GM12878 (cell line): ENCODE results near the gene PPP6R2. TPM values are rescaled to one million over a fixed set of nuclear protein-coding genes. Genes with fewer than 3 reads are reported as not detected.
"Not testable (repeated sequence)": the region's sequence is repeated elsewhere in the genome, so short reads cannot be mapped to it uniquely, and the experiment has no call there.

Experiments
- ATAC-seq: fragments of 200-7000 bp; cut with Tn5 transposase; 3 replicates; pipeline ENCODE4 v1.9.1; 2020; ENCODE audit warnings: mild to moderate bottlenecking, moderate library complexity
- BruUV-seq: library from RNA; stranded (reverse); fragments of 400-500 nt; replicated peaks from 2 replicates; lab custom pipeline; 2021; lab: Mats Ljungman, UMichigan
- CTCF ChIA-PET: fragments of 300-600 bp; sonication (Branson Sonifier 250); formaldehyde crosslinking; extraction: SDS; loops from one replicate; lab custom pipeline; 2021; ENCODE audit warnings: inconsistent platforms; lab: Yijun Ruan, JAX
- POLR2A ChIA-PET: fragments of 350-600 bp; formaldehyde crosslinking; extraction: SDS; loops from one replicate; lab custom pipeline; 2021; ENCODE audit warnings: inconsistent platforms; lab: Charles Lee
- RAD21 ChIA-PET: fragments of 300-600 bp; sonication (Branson Sonifier 250); formaldehyde crosslinking; loops from one replicate; lab custom pipeline; 2023; ENCODE audit warnings: antibody characterized with exemption; ENCODE audit not compliant: unreplicated experiment; lab: Charles Lee
- SMC1A ChIA-PET: fragments of 300-600 bp; sonication (Branson Sonifier 250); formaldehyde crosslinking; loops from one replicate; lab custom pipeline; 2023; ENCODE audit not compliant: unreplicated experiment, uncharacterized antibody; lab: Charles Lee
- DNase-seq: peaks from one replicate; pipeline ENCODE4 v3.0.0-alpha.2; 2011; ENCODE audit warnings: low read depth, low spot score
- FAIRE-seq: peaks from 3 replicates; lab custom pipeline; 2011; peaks lifted over from hg19 to GRCh38; lab: Jason Lieb, UNC
- H2AFZ ChIP-seq: 2 replicates; pipeline ENCODE4 v1.6.0; 2011; ENCODE audit warnings: low read depth, low read length, control low read depth; ENCODE audit not compliant: control insufficient read depth
- H3K27ac ChIP-seq: 2 replicates; pipeline ENCODE4 v1.5.1; 2011; ENCODE audit warnings: control low read depth; ENCODE audit not compliant: control insufficient read depth, insufficient read depth
- H3K27me3 ChIP-seq, 2 experiments: replicated peaks in 1 of 2; 2 replicates each; pipeline versions ENCODE4 v1.6.0 to v1.6.1; 2011; ENCODE audit warnings: low read length in 1 of 2; ENCODE audit not compliant: control insufficient read depth in 2 of 2, insufficient read depth in 2 of 2
- H3K36me3 ChIP-seq, 2 experiments: 2 replicates each; pipeline ENCODE4 v1.5.1; 2011; ENCODE audit warnings: low read length in 1 of 2; ENCODE audit not compliant: control insufficient read depth in 2 of 2, insufficient read depth in 2 of 2
- H3K4me1 ChIP-seq: 2 replicates; pipeline ENCODE4 v1.6.1; 2011; ENCODE audit warnings: mild to moderate bottlenecking, low read length, moderate library complexity, mixed read lengths; ENCODE audit not compliant: control insufficient read depth, insufficient read depth
- H3K4me2 ChIP-seq: 2 replicates; pipeline ENCODE4 v1.6.0; 2011; ENCODE audit warnings: control low read depth; ENCODE audit not compliant: control insufficient read depth, insufficient read depth
- H3K4me3 ChIP-seq: fragments of 200-600 bp; sonication (generic); 2 replicates; pipeline ENCODE4 v1.5.1; 2016
- H3K79me2 ChIP-seq: 2 replicates; pipeline ENCODE4 v1.6.0; 2011; ENCODE audit warnings: low read length; ENCODE audit not compliant: control insufficient read depth, insufficient read depth
- H3K9ac ChIP-seq: 2 replicates; pipeline ENCODE4 v1.8.0; 2011; ENCODE audit warnings: low read length, control low read depth, mixed read lengths; ENCODE audit not compliant: control insufficient read depth, insufficient read depth
- H3K9me3 ChIP-seq: replicated peaks from 3 replicates; pipeline ENCODE4 v1.5.1; 2011; ENCODE audit warnings: mild to moderate bottlenecking, low read length; ENCODE audit not compliant: control insufficient read depth, insufficient read depth
- H4K20me1 ChIP-seq: 2 replicates; pipeline ENCODE4 v1.6.0; 2011; ENCODE audit not compliant: control insufficient read depth, insufficient read depth
- MYB ChIP-seq: fragments of 150-350 bp; IDR thresholded peaks from 2 replicates; pipeline ENCODE4 v1.6.1; 2014; ENCODE audit warnings: mild to moderate bottlenecking, low read depth, low read length, borderline replicate concordance
- NBN ChIP-seq: fragments of 450-650 bp; IDR thresholded peaks from 2 replicates; pipeline ENCODE4 v1.6.1; 2016
- ZBTB40 ChIP-seq: fragments of 450-650 bp; IDR thresholded peaks from 2 replicates; pipeline ENCODE4 v1.6.1; 2016; ENCODE audit warnings: mild to moderate bottlenecking, moderate library complexity, borderline replicate concordance
- WGBS: methylation state at CpG from one replicate; pipeline ENCODE4 v1.1.6; 2016; ENCODE audit warnings: low lambda C conversion rate; ENCODE audit not compliant: insufficient replicate concordance, insufficient coverage; ENCODE audit errors: missing lambda C conversion rate; 5-methylcytosine and 5-hydroxymethylcytosine counted together
- in situ Hi-C: fragments of 300-500 bp; cut with MboI; formaldehyde crosslinking; loops from 9 replicates; pipeline ENCODE4 v1.14.3; 2018; ENCODE audit warnings: mixed read lengths
- intact Hi-C: fragments of 100-400 bp; cut with micrococcal nuclease; formaldehyde crosslinking; loops from one replicate; pipeline ENCODE4 v1.14.2; 2022; ENCODE audit not compliant: unreplicated experiment
- polyA plus RNA-seq, 11 experiments: library from polyadenylated mRNA; depleted of rRNA in 4 of 11; unstranded in 6 of 11; stranded (reverse) in 5 of 11; fragments of >200 nt; fragmentation: Nextera tagmentation in 4 of 11; fragmentation: Illumina TruSeq in 1 of 11; extraction: Ambion mirVana in 4 of 11; extraction: Trizol in 1 of 11; gene quantifications; 1 replicate in 1 of 11; 2 replicates in 10 of 11; pipeline versions ENCODE4 v1.2.1 to v1.2.3, GENCODE V29; 2011 to 2016; ENCODE audit warnings: inconsistent platforms in 2 of 11, missing spikeins in 2 of 11, low read depth in 1 of 11
- total RNA-seq, 4 experiments: library from RNA; depleted of rRNA in 3 of 4; stranded (reverse); fragments of >200 nt in 3 of 4; fragmentation: Illumina TruSeq in 1 of 4; extraction: Trizol in 1 of 4; gene quantifications; 2 replicates each; pipeline versions ENCODE4 v1.2.1 to v1.2.3, GENCODE V29; 2013 to 2021

PPP6R2 gene
- total and polyA plus RNA-seq, 10 of the 15 experiments (the other 5 are each of a cell fraction or from before 2014, with no cell fraction given): 0.29 to 52.6 (median 25.4) TPM

- TF ChIP-seq ZBTB40: no peak
- TF ChIP-seq MYB: no peak
- TF ChIP-seq NBN: no peak
Measured at GRCh38 chr22:50320671-50321325, 22.3 kb upstream of the PPP6R2 start (continued).

- FAIRE-seq, H2AFZ ChIP-seq, H4K20me1 ChIP-seq, BruUV-seq, intact Hi-C loops, H3K9ac ChIP-seq, H3K27me3 ChIP-seq, POLR2A ChIA-PET, RAD21 ChIA-PET, DNase-seq, H3K79me2 ChIP-seq, H3K4me1 ChIP-seq, in situ Hi-C loops, H3K27ac ChIP-seq, H3K9me3 ChIP-seq, H3K4me3 ChIP-seq, ATAC-seq, H3K36me3 ChIP-seq, H3K4me2 ChIP-seq: not testable (repeated sequence)
- CTCF ChIA-PET: interaction anchor here (0.8 to 2.0 kb wide), 6 partner anchors 14 to 50 kb away, joined by 3 to 8 read pairs (median 3); no protein-coding TSS in a partner anchor
- 83% methylated on average over 8 of the region's 10 CpGs for WGBS
- SMC1A ChIA-PET: interaction anchor here (1.2 to 1.4 kb wide), 2 partner anchors 16 to 50 kb away, joined by 4 read pairs; no protein-coding TSS in a partner anchor
Measured at GRCh38 chr22:50322382-50323104, 20.6 kb upstream of the PPP6R2 start.
